Endometrial microvascular endothelial cells (primary cell): ENCODE measurements around the gene PAIP2B. TPM values are rescaled to one million over a fixed set of nuclear protein-coding genes. Genes with fewer than 3 reads are reported as not detected.
"Not testable (repeated sequence)": the region's sequence is repeated elsewhere in the genome, so short reads cannot be mapped to it uniquely, and the experiment has no call there.

Source experiments
- in situ Hi-C: cut with HindIII; loops from 2 replicates; pipeline ENCODE4 v1.10.0; 2017; ENCODE audit warnings: low sequenced_read_pairs, low pct_unique_long_range_greater_than_20kb; ENCODE audit errors: inconsistent ontology term
- total RNA-seq: library from RNA; depleted of rRNA; stranded (reverse); fragments of >200 nt; gene quantifications from one replicate; pipeline ENCODE4 v1.2.3, GENCODE V29; 2015; ENCODE audit errors: inconsistent ontology term

Gene PAIP2B, protein sequence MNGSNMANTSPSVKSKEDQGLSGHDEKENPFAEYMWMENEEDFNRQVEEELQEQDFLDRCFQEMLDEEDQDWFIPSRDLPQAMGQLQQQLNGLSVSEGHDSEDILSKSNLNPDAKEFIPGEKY
- total RNA-seq: 1.1 TPM

DNA sequence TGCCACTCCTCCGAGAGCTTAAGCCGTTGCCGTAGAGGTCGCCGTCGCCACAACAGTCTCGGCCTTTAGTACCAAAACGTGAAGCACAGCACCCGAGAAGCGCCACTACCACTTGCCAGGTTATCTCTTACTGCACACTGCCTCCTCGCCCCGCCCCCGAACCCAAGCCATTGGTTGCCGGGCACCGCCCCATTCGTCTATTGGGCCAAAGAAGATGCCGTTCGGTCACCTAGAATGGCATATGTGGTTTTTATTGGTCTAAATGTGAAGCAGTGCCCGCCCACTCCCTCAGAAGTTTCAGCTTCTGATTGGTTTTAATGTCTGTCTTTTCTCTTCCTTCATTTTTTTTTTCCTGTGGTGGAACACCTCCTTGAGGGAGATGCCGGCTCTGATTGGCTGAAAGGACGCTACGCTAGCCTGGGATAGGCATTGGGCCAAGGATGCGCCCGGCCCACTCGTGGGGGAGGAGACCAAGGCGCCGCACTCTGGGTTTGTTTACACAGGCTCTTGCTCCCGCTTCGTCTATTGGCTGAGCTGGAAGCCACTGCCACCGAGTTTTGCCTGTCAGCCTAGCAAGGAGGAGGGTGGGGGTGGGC is at the start of gene PAIP2B:
PAIP2B (minus strand) TSS at position 139 of the 596 bp plus-strand sequence. CDS start 24,514 bp downstream, outside the sequence.
- in situ Hi-C loops: no loop called here

DNA sequence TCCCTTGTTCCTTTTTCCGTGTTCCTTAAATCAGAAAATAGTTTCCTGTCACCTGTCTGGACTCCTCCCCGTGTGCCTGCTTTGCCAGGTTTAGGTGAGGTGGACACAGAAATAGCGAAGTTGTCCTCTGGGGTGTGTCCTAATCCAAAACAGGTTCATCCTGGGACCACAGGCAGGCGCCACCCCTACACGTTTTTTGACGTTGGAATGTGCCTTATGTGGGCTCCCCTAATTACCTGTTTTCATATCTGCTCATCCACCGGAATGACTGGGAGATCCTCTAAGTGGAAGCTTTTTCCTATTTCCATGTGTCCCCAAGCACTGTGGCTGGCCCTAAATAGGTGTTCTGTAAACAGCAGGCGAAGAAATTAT is 49.0 kb upstream of the PAIP2B start:
- in situ Hi-C loops: no loop called here

DNA sequence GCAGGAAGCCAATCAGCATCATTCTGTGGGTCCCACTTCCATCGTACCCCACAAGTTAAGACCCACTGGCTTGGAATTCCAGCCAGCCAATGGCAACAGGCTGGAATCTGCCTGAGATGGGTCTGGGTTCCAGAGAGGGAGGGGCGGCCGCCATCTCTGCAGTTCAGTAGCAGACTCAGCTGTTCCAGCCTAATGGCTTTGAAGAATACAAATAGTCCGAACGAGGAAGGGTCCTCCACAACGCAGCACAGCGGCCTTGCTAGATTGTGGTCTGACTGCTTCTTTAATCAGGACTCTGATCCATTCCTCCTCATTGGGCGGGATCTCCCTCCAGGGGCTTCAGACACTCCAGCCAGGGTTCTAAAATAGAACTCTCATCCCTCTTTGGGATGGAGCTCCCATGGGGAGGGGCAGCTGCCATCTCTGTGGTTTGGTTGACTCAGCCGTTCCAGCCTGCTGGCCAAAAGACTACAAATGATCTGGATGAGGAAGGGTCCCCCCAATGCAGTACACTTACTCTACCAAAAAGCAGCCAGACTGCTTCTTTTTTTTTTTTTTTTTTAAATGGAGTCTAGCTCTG is 42.7 kb upstream of the PAIP2B start:
- in situ Hi-C loops: no loop called here

DNA sequence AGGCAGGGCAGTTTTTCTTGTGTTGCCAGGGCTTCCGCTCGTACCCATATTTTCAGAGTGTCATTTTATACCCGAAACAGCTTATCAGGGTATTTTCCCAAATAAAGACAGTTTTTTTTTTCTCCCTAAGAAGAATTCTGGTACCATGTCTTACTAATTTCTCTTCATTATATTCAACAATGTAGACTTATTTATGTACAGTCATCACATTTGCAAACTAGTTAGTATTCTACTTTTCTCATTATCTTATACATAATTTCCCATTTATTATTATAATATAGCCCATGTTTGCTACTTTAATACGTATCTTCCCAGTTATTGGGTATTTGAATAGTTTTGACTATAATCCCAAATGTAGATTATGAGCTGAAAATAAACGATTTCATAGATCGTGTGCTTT is 36.5 kb upstream of the PAIP2B start:
- in situ Hi-C loops: no loop called here

DNA sequence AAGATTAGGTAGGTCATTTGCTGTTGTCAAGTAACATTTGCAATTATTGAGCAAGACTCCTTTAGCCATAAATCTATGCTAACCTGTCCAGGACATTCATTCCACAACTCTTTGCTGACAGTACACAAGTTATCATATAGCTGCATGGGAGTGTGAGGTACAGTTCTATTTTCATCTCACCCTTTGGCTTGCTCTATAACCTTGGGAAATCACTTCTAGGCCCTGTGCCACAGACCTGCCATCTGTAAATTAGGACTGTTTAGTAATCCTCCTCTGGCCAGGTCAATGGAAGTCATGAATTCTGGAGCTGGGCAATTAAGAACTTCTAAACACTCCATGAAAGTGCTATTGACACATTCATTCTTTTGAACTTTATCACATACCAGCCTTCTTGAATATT is 34.6 kb upstream of the PAIP2B start:
- in situ Hi-C loops: no loop called here

DNA sequence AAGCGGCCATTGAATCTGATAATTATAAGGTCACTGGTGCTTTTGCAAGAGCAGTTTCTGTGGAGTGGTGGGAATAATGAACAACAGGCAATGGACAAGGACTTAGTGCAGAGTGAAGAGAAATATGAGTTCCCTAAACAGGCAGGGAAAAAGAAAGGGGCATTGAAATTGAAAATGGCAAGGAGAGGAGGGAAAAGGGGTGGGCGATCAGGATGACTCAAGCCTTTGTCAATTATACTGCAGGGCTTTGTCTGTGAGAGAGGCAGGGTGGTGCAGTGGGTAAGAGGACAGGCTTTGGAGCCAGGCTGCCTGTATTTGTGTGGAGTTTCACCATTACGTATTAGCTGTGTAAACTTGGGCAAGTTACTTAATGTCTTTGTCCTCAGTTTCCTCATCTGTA is 29.5 kb upstream of the PAIP2B start:
- in situ Hi-C loops: no loop called here

DNA sequence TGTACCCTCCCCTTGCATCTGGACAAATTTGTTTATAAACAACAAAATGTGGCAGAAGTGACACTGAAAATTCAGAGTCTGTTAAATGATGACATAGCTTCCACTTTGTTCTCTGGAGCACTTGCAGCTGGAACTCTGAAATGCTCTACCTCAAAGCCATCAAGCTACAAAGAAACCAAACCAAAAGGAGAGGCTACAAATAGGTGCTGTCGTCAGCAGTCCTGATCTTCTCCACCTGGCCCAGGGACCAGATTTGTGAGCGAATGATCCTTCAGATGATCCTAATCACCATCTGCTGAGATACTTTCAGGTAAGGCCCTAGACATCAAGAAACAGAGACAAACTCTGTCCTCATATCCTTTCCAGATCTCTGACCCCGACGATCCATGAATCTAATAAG is 27.9 kb upstream of the PAIP2B start:
- in situ Hi-C loops: no loop called here

DNA sequence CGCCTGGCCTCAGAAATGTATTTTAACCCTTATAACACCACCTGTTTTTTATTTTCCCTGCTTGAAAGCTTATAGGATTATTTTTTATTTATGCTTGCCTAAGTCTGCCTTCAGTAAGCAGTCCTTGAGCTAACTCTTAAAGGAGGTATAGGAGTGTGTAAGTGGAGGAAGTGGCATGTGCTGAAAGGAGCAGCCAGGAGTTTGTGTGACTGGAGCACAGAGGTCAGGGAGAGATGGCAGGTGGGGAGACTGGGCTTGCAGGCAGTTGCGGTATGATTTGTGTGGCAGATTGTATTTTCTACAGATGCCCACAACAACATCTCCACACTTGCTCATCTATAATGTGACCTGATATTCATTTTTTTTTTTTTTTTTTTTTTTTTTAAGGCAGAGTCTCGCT is 27.2 kb upstream of the PAIP2B start:
- in situ Hi-C loops: no loop called here

DNA sequence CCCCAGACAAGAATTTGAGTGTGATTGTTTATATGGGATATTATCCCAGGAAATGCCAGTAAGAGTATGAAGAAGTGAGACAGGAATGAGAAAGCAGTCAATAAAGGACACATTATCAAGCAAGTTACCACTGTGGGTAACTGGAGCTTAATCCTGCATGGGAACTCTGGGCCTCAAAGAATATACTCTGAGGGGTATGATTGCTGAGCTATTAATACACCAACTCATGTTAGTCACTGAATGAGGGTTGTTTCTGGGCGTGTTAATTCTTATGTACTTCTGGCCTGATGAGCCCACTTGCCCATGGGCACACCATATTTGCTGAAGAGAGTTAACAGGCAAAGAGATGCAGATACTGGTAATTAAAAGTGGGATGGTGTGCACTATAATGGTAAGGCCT is 26.6 kb upstream of the PAIP2B start:
- in situ Hi-C loops: no loop called here

DNA sequence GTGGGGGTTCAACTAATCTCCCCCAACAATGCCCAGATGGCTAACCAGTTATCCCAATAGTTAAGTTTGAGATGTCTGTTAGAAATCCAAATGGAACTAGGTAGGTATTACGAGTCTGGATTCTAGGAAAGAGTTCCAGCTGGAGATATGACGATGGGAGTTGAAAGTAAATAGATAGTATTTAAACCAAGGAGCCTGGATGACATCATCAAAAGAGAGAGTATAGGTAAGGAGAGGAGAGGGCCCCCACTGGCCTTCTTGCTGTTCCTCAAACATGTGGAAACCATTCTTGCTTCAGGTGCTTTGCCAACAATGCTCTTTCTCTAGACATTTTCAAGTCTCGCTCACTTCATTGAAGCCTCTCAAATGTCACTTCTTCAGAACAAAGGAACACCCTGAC is 26.0 kb upstream of the PAIP2B start:
- in situ Hi-C loops: no loop called here

DNA sequence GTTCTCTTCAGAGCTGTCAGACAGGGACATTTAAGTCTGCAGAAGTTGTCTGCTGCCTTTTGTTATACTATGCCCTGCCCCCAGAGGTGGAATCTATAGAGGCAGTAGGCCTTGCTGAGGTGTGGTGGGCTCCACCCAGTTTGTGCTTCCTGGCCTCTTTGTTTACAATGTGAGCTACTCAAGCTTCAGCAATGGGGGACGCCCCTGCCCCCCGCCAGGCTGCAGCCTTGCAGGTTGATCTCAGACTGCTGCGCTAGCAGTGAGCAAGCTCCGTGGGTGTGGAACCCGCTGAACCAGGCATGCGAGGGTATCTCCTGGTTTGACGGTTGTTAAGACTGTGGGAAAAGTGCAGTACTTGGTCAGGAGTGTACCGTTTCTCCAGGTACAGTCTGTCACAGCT is 24.0 kb upstream of the PAIP2B start:
- in situ Hi-C loops: no loop called here

DNA sequence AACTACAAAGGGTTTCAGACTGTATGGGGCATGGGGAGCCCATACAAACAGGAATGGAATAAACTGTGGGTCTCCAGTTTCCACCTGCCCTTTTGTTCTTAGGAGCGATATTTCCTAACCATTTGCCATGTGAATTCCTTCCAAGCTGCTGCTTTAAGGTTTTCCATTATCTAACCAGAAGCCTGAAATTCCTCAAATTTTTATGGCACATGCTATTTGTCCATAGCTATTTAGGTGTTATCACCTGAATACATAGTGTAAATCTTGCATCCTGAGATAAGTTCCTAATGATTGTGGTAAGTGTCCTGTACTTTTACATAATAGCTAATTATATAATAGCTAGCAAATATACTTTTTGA is 17.4 kb upstream of the PAIP2B start:
- in situ Hi-C loops: no loop called here

DNA sequence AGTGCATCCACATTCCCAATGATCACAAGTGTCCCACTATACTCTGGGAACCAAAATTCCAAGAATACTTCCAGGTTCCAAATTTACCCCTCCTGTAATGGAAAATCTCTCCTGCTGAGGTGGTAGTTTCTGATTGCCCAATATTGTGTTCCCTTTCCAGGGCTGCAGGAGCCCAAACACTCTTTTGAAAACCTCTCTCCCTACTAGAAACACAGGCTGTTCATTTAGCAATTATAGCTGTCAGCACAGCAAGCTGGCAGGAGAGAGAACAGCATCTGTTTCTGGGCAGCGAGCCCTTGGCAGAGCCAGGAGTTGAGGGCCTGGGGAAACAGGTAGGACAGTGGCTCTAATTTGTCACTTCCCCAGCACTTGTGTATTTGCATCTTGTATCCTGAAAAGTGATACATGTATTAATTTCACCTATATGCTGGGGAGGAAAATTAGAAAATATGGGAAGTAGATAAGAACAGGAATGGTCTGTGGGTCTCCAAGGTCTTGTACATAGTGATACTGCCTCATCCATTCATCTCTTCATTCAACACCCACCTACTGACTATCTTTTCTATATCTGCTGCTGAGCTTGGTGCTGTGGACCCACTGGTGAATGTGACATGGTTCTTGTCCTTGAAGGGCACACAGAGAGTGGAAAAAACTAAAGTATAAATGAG is 16.9 kb upstream of the PAIP2B start:
- in situ Hi-C loops: no loop called here

DNA sequence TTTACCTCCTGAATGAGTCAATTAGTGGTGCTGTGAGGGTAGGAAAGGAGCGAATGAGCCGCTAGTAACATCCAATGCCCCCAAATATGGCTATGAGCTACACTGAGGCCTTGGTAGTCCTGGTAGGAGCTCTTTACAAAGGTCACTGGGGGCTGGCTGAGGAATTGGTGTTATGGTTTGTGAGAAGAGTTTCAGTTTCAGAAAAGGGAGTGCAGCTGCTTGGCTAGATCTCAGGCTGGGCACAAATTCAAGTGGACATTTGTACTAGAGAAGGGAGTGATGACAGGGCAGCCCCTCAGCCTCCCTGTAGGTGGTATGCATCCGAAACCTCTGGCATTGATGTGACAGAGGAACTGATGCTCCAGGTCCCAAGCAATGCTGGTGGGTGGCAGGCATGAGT is 13.9 kb upstream of the PAIP2B start:
- in situ Hi-C loops: no loop called here

DNA sequence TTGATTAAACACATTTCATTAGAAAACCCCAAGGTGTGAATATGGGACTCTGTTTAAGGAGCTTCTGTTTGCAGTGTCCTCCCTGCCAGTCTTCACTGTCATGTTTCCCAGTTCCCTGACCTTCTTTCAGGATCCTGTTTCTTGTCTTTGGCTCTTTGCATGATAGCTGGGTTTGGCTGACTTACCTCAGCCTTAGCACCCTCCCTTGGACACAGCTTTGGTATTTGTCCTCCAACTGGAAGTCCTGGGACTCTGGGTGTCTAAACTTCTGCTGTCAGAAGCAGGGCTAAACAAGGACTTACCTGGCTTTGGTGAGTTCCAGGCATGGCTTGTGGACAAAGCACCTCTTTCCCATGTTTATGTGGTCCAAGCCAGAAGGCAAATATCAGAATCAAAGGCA is 11.2 kb upstream of the PAIP2B start:
- in situ Hi-C loops: no loop called here

DNA sequence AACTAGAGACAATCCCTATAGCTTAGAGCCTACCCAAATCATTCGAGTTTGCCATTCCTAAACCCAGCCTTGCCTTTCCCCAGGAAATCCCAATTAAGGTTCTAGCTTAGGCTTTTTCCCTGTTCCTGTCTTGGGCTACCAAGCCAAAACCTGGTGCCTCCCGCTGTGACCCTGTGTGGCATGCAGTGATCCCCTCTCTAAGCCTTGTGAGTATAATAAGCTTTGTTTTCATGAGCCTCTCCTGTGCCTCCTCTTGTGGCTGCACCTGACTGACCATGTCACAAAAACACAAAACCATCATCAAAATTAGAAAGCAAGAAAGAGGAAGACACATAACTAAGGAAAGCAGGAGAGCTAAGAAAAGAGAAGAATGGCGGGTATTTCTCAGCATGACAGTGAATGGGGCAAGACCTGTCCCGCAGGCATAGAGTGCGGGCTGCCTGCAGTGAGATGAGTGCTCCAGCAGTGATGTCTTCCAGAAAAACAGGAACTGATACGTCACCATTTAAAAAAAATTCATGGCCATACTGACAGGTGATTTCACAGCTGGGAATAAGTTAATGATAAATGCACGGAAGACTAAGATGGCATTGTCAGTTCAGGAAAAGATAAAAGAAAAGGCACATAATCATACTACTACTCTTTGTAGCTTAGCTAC is 9.2 kb upstream of the PAIP2B start:
- in situ Hi-C loops: no loop called here

DNA sequence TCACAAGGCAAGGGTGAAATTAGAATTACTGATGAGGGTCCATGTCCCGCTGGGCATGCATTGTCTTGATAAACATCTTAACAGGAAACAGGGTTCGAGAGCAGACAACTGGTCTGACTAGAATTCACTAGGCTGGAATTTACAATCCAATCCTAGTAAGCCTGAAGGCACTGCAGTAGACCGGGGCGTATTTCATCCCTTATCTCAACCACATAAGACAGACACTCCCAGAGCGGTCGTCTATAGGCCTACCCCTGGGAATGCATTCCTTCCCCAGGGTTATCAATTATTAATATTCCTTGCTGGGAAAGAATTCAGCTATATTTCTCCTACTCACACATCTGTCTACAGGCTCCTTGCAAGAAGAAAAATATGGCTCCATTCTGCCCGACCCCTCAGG is 6.2 kb upstream of the PAIP2B start:
- in situ Hi-C loops: not testable (repeated sequence)

DNA sequence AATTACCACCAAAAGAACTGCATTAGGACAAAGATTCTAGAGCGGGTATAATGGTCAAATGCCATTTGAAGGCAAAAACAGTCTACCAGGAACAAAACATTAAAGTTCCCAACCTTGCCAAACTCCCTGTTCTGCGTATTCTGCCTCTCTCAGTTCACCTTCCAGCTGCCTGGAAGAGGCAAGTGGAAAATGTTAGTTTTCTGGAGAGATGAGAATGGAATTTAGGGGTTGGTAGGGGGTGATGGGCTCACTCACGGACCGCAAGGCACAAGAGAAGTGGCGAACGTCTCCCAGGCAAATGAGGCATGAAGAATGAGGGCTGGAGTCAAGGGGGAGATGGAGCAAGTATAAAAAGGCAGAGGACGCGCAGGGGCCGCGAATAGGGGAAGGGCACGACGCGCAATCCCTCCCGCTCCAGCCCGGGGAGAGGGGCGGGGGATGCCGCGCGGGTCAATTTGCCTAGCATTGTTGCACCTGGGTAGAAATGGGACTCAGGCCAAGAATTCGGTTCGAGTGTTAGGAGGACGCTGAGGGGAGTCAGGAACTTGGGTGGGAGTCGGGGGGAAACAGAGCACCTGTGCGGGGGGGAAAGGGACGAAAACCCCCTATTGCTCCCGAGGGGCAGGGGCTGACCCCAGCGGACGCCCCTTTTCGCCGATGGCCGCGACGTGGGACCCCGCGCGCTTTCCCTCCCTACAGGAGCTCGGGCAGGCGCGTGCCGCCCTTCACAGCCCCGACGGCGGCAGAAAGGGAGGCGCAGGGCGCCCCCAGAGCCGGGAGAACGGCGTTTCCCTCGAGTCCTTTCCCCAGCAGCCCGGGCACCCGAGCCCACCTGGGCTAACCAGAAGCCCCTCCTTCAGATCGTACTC is 573 bp downstream of the PAIP2B start:
- in situ Hi-C loops: no loop called here

DNA sequence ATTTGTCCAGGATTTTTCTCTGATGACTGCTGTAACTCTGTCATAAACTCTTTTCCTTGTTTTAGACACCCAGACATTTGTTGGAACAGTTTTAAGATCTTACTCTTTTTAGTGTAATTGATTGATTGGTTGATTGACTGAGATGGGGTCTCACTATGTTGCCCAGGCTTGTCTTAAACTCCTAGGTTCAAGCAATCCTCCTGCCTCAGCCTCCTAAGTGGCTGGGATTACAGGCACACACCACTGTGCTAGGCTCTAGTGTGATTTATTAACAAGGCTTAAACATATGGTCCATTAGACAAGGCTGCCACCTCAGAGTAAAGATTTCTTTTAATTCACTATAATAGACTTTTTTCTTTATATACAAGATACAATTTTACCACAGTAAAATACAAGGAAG is 2.0 kb downstream of the PAIP2B start:
- in situ Hi-C loops: no loop called here
